ENCODE results near the gene TCL1B.
"Not testable (repeated sequence)": the region's sequence is repeated elsewhere in the genome, so short reads cannot be mapped to it uniquely, and the experiment has no call there.

The TCL1B gene

DNA sequence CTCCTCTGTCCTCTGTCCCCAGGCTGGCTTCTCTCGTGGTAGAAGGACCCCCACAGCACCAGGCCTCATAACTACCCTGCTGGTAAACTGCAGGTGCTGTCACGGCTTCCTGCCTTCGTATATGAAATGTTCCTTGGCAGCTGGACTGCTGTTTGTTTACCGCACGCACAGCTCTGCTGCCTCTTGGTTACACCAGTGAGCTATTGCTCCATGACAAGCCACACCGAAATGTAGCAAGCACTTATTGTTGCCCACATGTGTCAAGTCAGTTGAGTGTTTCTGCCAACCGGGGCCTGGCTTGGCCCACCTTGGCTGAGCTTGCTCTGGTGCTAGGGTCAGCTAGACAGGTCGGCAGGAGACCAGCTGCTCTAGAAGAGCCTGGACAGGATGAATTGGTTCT is 21.7 kb upstream of the TCL1B start:
- in situ Hi-C loops (cut with MboI; ENCODE audit: low pct_unique_long_range_greater_than_20kb, low sequenced_read_pairs) = no loop called here
- no peak for DNase-seq

GRCh38 chr14:95665530-95665929 is 20.7 kb upstream of the TCL1B start:
- DNase-seq; in situ Hi-C loops (cut with MboI; ENCODE audit: low pct_unique_long_range_greater_than_20kb, low sequenced_read_pairs): not testable (repeated sequence)

GRCh38 chr14:95666450-95666849 is 19.8 kb upstream of the TCL1B start:
- in situ Hi-C loops (cut with MboI; ENCODE audit: low pct_unique_long_range_greater_than_20kb, low sequenced_read_pairs) = no loop called here
- no peak for DNase-seq

DNA sequence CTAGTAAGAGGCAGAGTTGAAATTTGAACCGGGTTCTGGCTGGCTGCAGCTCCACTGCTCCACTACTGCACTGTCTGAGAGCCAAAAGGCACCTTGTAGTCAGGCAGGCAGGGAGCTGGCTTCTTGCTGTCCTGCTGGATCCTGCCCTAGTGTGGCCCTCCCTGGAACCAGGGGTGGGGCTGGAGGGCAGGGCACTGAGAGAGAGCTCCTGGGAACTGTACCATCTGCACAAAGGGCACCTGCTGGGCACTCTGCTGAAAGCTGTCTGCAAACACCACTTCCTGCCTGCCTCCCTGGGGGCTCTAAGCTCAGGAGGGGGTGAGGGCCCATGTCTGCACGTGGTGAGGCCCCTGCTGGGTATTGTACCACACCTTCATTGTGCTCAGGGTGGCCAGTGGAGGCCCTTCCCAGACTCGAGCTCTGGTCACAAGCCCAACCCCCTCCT is 19.0 kb upstream of the TCL1B start:
- in situ Hi-C loops (cut with MboI; ENCODE audit: low pct_unique_long_range_greater_than_20kb, low sequenced_read_pairs) = no loop called here
- no peak for DNase-seq

GRCh38 chr14:95668235-95668772 is 17.9 kb upstream of the TCL1B start:
- DNase-seq = no peak
- in situ Hi-C loops (cut with MboI; ENCODE audit: low pct_unique_long_range_greater_than_20kb, low sequenced_read_pairs) = no loop called here

DNA sequence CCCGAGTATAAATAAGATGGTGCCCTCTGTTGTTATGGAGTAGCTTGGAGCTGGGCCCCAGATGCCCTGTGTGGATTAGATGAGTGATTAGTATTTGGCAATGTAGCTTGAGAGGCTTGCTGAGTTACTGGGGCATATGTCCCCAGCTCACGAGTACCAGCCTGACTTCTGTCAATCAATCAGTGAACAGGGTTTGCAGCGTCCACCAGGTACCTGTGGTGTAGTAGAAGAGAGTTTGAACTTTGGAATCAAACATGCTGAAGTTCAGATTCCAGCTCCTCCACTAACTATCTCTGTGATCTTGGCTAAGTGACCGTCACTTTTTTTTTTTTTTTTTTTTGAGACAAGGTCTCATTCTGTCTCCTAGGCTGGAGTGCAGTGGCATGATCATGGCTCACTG is 11.6 kb upstream of the TCL1B start:
- no peak for DNase-seq
- in situ Hi-C loops (cut with MboI; ENCODE audit: low pct_unique_long_range_greater_than_20kb, low sequenced_read_pairs) = no loop called here

DNA sequence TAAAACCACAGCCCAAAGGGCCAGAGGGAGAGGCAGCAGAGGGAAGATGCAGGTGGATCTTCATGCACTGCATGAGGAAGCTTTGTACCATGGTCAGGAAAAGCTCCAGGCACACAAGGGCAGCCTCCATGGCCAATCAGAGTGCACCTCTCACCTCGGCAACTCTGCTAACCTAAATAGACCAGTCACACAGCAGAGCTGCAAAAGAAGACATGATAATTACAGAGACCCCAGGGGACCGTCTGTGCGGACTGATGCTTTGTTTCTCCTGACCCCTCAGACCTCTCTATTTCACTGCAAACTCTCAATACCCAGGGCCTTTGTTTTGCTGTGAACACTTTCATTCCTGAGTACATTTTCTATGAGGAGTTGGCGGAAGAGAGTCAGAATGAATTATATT is 10.7 kb upstream of the TCL1B start:
- DNase-seq = no peak
- in situ Hi-C loops (cut with MboI; ENCODE audit: low pct_unique_long_range_greater_than_20kb, low sequenced_read_pairs) = no loop called here

GRCh38 chr14:95677179-95677835 is 8.9 kb upstream of the TCL1B start:
- no peak for DNase-seq
- in situ Hi-C loops (cut with MboI; ENCODE audit: low pct_unique_long_range_greater_than_20kb, low sequenced_read_pairs) = no loop called here

- no peak for DNase-seq
- in situ Hi-C loops (cut with MboI; ENCODE audit: low pct_unique_long_range_greater_than_20kb, low sequenced_read_pairs) = no loop called here
Measured at GRCh38 chr14:95679148-95679815, 6.9 kb upstream of the TCL1B start.

GRCh38 chr14:95679998-95680735 is 6.1 kb upstream of the TCL1B start:
- DNase-seq = no peak
- in situ Hi-C loops (cut with MboI; ENCODE audit: low pct_unique_long_range_greater_than_20kb, low sequenced_read_pairs) = no loop called here

GRCh38 chr14:95681153-95681552 is 5.1 kb upstream of the TCL1B start:
- in situ Hi-C loops (cut with MboI; ENCODE audit: low pct_unique_long_range_greater_than_20kb, low sequenced_read_pairs) = no loop called here

GRCh38 chr14:95683793-95684192 is 2.4 kb upstream of the TCL1B start:
- peak; percentile 37 for DNase-seq
- in situ Hi-C loops (cut with MboI; ENCODE audit: low pct_unique_long_range_greater_than_20kb, low sequenced_read_pairs) = no loop called here

More at GRCh38 chr14:95681153-95681552, 5.1 kb upstream of the TCL1B start:
- no peak for DNase-seq

GRCh38 chr14:95686935-95687334 is 709 bp downstream of the TCL1B start:
- no peak for DNase-seq
- in situ Hi-C loops (cut with MboI; ENCODE audit: low pct_unique_long_range_greater_than_20kb, low sequenced_read_pairs) = no loop called here

DNA sequence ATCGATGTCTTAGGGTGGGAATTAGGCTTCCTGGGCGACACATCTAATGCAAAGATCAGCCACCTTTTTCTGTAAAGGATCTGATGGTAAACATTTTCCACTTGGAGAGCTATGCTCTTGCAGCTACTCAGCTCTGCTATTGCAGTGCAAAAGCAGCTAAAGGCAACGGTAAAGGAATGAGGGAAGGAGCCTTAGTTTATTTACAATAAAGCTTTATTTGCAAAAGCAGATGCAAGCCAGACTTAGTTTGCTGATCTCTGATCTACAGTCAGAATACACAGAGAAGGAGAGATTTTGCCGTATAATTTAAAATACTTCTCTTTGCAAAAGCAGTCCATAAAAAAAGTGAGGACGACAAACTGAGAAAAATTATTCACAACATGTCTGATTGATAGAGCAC is 3.2 kb downstream of the TCL1B start:
- no peak for DNase-seq
- in situ Hi-C loops (cut with MboI; ENCODE audit: low pct_unique_long_range_greater_than_20kb, low sequenced_read_pairs) = no loop called here

DNA sequence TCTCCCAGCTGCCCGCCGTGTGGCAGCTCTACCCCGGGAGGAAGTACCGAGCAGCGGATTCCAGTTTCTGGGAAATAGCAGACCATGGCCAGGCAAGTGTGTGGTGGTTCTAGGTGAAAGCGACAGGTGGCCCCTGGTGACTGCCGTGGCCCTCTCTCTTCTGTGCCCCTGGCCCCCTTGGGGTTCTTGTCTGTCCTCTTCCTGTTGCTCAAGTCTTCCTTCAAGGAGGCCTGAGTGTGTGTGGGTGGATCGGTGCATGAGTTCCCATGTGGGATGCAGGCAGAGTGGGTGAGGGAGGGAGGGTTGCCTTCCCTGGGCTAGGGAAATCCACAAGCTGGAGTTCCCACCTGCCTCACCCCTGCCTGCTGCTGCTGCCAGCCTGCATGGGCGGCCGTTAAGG is 4.6 kb downstream of the TCL1B start:
- DNase-seq = no peak
- in situ Hi-C loops (cut with MboI; ENCODE audit: low pct_unique_long_range_greater_than_20kb, low sequenced_read_pairs) = no loop called here

DNA sequence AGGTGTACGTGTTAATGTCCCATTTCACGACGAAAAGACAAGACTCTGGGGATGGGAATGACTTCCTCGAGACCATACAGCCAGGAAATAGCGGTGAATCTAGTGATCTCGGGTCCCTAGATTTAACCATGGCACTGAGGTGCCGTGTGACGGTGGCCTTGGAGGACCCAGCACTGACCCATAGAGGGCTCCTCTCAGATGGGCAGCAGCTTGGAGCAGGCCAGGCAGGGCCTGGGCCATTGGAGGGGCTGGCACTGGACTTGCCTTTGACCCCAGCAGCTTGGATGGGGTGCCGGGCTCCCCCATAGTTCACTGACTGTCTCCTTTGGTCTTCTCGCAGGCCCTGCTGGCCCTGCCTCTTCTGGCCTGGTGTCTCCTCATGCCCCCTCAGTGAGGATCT is 5.4 kb downstream of the TCL1B start:
- in situ Hi-C loops (cut with MboI; ENCODE audit: low pct_unique_long_range_greater_than_20kb, low sequenced_read_pairs) = no loop called here

DNA sequence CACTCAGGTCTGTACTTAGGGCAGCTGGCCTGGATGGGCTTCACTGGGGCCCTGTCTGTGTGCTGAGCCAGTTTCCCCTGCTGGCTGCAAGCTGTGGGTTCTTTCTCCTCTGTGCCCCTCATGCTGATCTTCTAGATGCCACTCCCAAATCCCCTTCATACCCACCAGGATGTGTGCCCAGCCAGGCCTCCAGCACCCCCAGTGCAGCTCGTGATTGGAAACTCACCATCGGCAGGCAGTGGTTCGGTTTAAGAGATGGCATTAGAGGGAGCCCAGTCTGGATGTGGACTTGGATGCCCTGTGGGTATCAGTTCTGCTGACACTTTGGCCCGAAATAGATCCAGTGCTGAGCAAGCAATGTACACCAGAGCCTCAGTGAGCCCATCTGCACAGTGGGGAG is 5.9 kb downstream of the TCL1B start:
- in situ Hi-C loops (cut with MboI; ENCODE audit: low pct_unique_long_range_greater_than_20kb, low sequenced_read_pairs) = no loop called here
- no peak for DNase-seq

More for the DNA sequence above, 5.4 kb downstream of the TCL1B start:
- DNase-seq = no peak

- DNase-seq = no peak
- in situ Hi-C loops (cut with MboI; ENCODE audit: low pct_unique_long_range_greater_than_20kb, low sequenced_read_pairs) = no loop called here
Measured at GRCh38 chr14:95695051-95695450, 8.8 kb downstream of the TCL1B start.

- in situ Hi-C loops (cut with MboI; ENCODE audit: low pct_unique_long_range_greater_than_20kb, low sequenced_read_pairs) = no loop called here
- DNase-seq = no peak
Measured at GRCh38 chr14:95695913-95696312, 9.7 kb downstream of the TCL1B start.

GRCh38 chr14:95696741-95697140 is 10.5 kb downstream of the TCL1B start:
- DNase-seq = no peak
- in situ Hi-C loops (cut with MboI; ENCODE audit: low pct_unique_long_range_greater_than_20kb, low sequenced_read_pairs) = no loop called here

Measured in KBM-7 (cell line).